Hematopoietic multipotent progenitor cell treated with erythropoietin and hydrocortisone succinate and interleukin-3 and kit ligand, for 6 days (in vitro differentiated cells): ENCODE measurements around the gene NTNG2.

Experiments
- DNase-seq: peaks from one replicate; pipeline ENCODE4 v3.0.0-alpha.2; 2015

The NTNG2 gene

GRCh38 chr9:132238026-132238972, 76.4 kb downstream of the NTNG2 start:
- DNase-seq = no peak

DNA sequence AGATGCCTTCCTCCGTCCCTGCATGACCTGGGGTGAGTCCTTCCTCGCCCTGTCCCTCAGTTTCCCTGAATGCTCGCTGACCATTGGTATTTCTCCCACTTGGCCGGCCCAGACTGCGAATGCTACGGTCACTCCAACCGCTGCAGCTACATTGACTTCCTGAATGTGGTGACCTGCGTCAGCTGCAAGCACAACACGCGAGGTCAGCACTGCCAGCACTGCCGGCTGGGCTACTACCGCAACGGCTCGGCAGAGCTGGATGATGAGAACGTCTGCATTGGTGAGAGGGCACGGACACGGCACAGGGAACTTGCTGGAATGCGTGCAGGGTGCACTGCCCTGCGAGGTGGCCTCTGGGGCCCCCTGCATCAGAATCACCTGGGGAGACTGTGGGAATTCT, 77.1 kb downstream of the NTNG2 start:
- no peak for DNase-seq

GRCh38 chr9:132239518-132239917, 77.7 kb downstream of the NTNG2 start:
- peak; percentile 42 for DNase-seq

DNA sequence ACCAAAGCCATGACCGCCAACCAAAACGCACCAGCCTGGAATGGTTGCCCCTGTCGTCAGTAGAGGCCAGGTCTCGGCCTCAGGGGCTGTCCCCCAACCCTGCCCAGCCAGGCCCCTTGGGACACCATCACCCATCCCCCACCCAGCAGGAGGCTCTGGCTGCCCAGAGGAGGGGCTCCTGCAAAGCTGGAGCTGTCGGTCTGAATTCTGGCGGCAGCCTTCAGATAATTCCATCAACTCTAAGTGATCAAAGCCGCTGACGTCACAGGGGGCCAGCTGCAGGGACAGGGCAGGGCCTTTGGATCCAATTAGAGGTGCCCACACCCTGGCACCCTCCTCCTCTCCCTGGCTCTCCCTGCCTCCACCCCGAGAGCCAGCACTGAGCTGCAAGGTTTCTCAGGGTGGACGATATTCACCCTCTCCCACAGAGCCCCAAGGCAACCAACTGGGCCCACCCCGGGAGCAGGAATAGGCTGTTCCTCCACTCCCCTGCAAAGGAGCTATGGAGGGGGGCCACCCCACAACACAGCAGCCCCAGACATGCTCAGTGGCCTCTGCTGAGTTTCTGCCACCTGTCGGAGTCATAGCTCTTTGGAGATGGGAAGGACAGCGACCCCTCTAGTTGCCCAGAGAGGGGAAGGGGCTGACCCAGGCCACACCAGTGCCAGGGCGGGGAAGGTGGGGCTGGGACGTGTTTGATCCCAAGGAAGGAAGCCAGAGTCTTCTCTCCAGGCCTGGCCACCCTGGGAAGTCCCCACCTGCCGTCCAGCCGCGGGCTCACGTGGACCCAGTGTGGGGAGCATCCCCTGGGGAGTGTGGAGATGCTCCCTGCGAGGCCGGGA, 78.4 kb downstream of the NTNG2 start:
- no peak for DNase-seq

- peak; percentile 96 for DNase-seq
These were observed 79.1 kb downstream of the NTNG2 start for GRCh38 chr9:132240841-132241482.

DNA sequence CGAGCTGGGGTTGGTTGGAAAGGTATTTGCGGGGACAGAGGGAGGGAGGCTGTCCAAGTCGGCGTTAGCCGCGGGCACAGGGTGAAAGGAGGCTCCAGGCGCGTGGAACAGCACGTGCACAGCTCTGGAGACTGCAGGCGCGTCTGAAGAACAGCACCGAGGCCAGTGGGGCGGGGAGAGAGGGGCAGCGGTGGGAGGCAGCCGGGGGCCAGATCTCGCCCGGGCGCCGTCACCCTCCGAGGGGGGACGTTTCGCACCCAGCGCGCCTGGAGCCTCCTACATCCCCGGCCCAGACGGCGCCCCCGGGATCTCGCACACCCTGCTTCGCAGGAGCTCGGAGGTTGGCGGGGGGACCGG, 79.6 kb downstream of the NTNG2 start:
- DNase-seq = no peak

GRCh38 chr9:132241840-132242620, 80.2 kb downstream of the NTNG2 start:
- peak; percentile 49 for DNase-seq

DNA sequence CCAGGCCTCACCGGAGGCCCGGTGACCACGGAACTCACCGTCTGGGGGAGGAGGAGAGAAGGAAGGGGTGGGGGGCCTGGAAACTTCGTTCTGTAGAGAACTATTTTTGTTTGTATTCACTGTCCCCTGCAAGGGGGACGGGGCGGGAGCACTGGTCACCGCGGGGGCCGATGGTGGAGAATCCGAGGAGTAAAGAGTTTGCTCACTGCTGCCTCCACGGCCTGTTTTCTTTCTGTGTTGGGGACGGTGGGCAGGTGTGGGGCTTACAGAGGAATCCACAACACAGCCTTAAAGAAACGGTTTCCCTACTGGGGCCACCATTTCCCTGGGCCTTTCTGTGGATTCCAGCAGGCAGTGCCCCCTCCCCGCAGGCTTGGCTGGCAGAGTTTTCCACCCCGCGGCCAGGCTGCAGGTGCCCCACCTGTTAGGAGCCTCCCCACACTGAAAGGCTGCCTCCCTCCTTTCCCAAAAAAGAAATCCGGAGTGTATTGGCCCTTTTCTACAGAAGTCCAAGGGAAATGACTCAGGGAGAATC, 80.8 kb downstream of the NTNG2 start:
- no peak for DNase-seq

- no peak for DNase-seq
These were observed 81.6 kb downstream of the NTNG2 start for GRCh38 chr9:132243156-132244074.

- DNase-seq = no peak
These were observed 83.0 kb downstream of the NTNG2 start for GRCh38 chr9:132244582-132245455.

GRCh38 chr9:132245465-132245864, 83.6 kb downstream of the NTNG2 start:
- DNase-seq = no peak

GRCh38 chr9:132247942-132248341, 86.1 kb downstream of the NTNG2 start:
- no peak for DNase-seq

DNA sequence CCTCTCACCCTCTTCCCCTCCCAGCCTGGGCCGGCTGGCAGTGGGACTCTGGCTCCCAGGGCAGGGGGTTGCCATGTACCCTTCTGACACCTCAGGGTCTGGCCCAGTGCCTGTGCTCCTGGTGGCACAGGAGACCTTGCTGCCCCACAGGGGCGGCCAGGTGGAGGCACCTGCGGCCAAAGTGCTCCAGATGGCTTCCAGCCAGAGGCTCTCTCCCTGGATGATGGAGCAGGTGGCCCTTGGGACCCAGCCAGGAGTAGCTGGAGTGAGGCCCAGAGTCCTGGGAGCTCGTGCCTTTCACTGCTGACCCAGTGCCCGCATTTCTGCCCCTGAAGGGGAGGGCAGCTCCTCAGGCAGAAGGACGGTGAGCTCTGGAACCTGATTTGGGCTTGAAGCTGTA, 87.3 kb downstream of the NTNG2 start:
- no peak for DNase-seq

DNA sequence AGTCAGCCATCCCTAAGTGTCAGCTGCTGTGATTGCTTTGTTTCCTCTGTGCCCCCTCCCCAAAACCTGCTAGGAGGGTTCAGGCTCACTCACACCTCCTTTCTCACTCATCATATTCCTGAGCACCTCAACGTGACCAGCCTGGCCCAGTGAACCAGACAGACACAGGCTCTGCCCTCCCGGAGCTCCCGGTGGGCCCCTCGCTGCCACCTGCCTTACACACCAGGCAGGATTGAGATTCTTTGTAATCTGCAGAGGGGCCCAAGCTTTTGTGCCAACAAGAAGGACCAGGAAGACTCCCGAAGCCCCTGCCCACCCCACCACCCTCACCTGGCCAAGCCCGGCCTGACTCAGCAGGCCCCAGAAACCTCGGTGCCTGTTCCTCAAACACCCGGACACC, 87.8 kb downstream of the NTNG2 start:
- no peak for DNase-seq

GRCh38 chr9:132250324-132251262, 88.7 kb downstream of the NTNG2 start:
- no peak for DNase-seq

DNA sequence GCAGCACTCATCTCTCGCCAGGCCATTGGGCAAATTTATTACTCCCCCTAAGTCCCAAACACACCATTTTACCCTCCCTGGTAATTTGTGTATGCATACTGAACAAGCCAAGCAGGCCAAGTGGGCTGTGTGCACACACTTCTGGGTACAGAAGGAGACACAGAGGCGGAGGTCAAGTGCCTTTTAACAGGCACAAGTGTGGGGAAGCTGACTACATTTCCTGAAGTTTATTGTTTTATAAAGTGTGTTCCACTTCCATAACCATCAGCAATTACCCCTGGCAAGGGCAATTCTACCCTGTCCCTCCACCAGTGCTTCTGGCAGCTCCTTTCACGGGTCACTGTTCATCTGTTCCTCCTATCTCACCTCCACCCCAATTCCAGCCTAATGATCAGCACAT, 99.0 kb downstream of the NTNG2 start:
- DNase-seq = no peak

DNA sequence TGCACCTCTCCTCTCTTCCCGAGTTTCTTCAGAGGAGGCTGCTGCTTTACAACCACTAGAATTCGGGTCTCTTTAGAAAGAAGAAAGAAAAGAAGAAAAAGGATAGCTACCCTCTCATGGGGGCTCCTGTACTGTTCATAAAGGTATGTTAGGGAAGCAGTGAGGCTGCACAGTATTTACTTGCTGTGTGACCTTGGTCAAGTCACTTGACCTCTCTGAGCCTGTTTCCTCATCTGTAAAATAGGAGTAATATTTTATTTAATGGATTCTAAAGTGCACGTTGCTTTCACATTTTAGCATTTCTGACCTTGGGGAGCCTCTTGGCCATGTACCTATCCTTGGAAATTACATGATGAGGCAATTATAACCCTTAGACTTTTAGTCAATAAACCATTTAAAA, 104.2 kb downstream of the NTNG2 start:
- no peak for DNase-seq

DNA sequence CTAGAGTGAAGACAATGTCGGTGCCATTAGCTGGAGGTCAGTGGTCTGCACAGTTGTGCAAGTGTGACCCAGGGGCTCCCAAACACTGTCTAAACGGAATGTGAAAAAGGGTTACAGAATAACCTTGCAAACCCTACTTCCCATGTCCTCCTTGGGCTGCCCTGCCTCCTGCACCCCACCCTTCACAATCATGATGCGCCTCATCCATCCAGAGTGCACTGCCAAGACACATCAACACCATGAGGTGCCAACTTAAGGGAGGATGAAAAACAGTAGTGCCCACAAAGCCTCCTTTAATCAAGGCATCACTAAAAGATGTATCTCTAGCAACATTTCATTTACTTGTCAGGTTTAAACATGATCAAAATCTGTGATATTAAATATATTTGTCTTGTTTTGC, 105.8 kb downstream of the NTNG2 start:
- DNase-seq = no peak
